SK-N-SH (cell line): ENCODE data around the gene GALNT17.

Source experiments
- CTCF ChIP-seq: fragments of 200-600 bp; sonication (generic); IDR thresholded peaks from 2 replicates; pipeline ENCODE4 v1.6.1; 2017; ENCODE audit warnings: antibody characterized with exemption, mild to moderate bottlenecking, moderate library complexity
- ELF1 ChIP-seq: IDR thresholded peaks from 2 replicates; pipeline ENCODE4 v1.4.0; 2012
- FOSL2 ChIP-seq: IDR thresholded peaks from 2 replicates; pipeline ENCODE4 v1.4.0; 2012; ENCODE audit warnings: low read depth, mild to moderate bottlenecking, moderate library complexity, borderline replicate concordance
- GABPA ChIP-seq: IDR thresholded peaks from 2 replicates; pipeline ENCODE4 v1.4.0; 2012; ENCODE audit warnings: low read depth, mild to moderate bottlenecking
- JUND ChIP-seq: IDR thresholded peaks from 2 replicates; pipeline ENCODE4 v1.4.0; 2012
- RFX5 ChIP-seq: IDR thresholded peaks from 2 replicates; pipeline ENCODE4 v1.6.1; 2012; ENCODE audit warnings: mild to moderate bottlenecking, improper control_type of control experiment, low read length
- RXRA ChIP-seq: IDR thresholded peaks from 2 replicates; pipeline ENCODE4 v1.4.0; 2012; ENCODE audit warnings: low read depth, mild to moderate bottlenecking, borderline replicate concordance

- TF ChIP-seq CTCF, result no peak
- no peak for TF ChIP-seq FOSL2
- TF ChIP-seq ELF1, result no peak
- no peak for TF ChIP-seq RFX5
- TF ChIP-seq GABPA, result no peak
- no peak for TF ChIP-seq JUND
- TF ChIP-seq RXRA, result no peak
Measured at GRCh38 chr7:71465741-71466189, 333.8 kb downstream of the GALNT17 start.
